Dendritic cell treated with granulocyte-macrophage colony-stimulating factor and Interleukin-4, amounts not matched to agents 40 ng/mL and 50 ng/mL, for 4 days (primary cell): ENCODE results near the gene LYPD5.

Source experiments
- H3K27ac Mint-ChIP-seq: one replicate; pipeline ENCODE4 v1.8.0; 2022; ENCODE audit warnings: mild to moderate bottlenecking, mixed read lengths
- H3K27me3 Mint-ChIP-seq: one replicate; pipeline ENCODE4 v1.8.0; 2022; ENCODE audit warnings: mild to moderate bottlenecking, mixed read lengths
- H3K36me3 Mint-ChIP-seq: one replicate; pipeline ENCODE4 v1.8.0; 2022; ENCODE audit warnings: low read depth, mixed read lengths
- H3K4me1 Mint-ChIP-seq: one replicate; pipeline ENCODE4 v1.8.0; 2022; ENCODE audit warnings: low read depth, mixed read lengths
- H3K4me3 Mint-ChIP-seq: one replicate; pipeline ENCODE4 v1.8.0; 2022; ENCODE audit warnings: mild to moderate bottlenecking, moderate library complexity, mixed read lengths
- H3K9me3 Mint-ChIP-seq: one replicate; pipeline ENCODE4 v1.8.0; 2022; ENCODE audit warnings: mixed read lengths
- intact Hi-C: fragments of 100-400 bp; cut with micrococcal nuclease; formaldehyde crosslinking; loops from one replicate; pipeline ENCODE4 v1.15.0; 2022

Gene LYPD5

GRCh38 chr19:43748685-43749084, 53.6 kb downstream of the LYPD5 start:
- intact Hi-C loops = no loop called here
- H3K4me3 Mint-ChIP-seq = no peak overlapping the region
- H3K9me3 Mint-ChIP-seq = no peaks in the 10 kb centered on the region
- H3K27me3 Mint-ChIP-seq = no peaks in the 10 kb centered on the region
- peaks cover 69% of the 10 kb centered on the region for H3K4me1 Mint-ChIP-seq
- peaks cover 80% of the 10 kb centered on the region for H3K36me3 Mint-ChIP-seq
- peak overlapping the region; percentile 1 for H3K27ac Mint-ChIP-seq

- Mint-ChIP-seq H3K36me3 (peaks cover 85% of the 10 kb centered on the region), H3K27me3 (no peaks in the 10 kb centered on the region), H3K9me3 (no peaks in the 10 kb centered on the region), H3K4me3 (no peak overlapping the region), H3K4me1 (peaks cover 70% of the 10 kb centered on the region), H3K27ac (peak overlapping the region; percentile 1)
- intact Hi-C loops = no loop called here
Observed at GRCh38 chr19:43748205-43748594, 54.0 kb downstream of the LYPD5 start.

DNA sequence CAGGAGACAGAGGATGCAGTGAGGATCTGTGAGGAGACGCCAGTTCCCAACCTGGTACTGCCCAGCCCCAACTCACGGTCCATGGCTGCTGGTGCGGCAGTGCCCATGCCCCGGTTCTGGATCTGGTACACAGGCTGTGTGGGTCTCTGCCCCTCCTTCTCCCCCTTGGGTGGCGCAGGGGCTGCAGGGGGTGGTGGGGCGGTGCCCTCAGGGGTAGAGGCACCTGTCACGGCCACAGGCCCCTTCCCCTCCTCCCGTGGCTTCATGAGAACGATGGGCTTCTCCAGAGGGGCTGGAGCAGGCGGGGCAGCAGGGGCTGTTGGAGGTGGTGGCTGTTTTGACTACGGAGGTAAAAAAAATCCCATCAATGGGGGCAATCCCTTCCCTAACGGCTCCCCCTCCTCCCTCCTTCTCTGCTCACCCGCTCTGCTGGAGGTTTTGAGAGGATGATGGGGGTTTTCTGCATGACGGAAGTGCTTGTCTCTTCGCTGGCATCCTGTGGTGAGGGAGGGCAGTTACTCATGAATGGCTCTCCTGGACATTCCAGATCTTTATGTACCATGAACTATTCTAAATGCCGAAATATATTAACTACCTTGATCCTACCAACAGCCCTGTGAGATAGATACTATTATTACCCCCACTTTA, 54.6 kb downstream of the LYPD5 start:
- intact Hi-C loops = no loop called here
- peaks cover 90% of the 10 kb centered on the region for H3K36me3 Mint-ChIP-seq
- peaks cover 70% of the 10 kb centered on the region for H3K4me1 Mint-ChIP-seq

More for the DNA sequence above, 54.6 kb downstream of the LYPD5 start:
- Mint-ChIP-seq H3K4me3 (no peak overlapping the region), H3K27me3 (no peaks in the 10 kb centered on the region), H3K27ac (no peak overlapping the region), H3K9me3 (no peaks in the 10 kb centered on the region)
